ENCODE measurements around the gene GEN1. TPM values are rescaled to one million over a fixed set of nuclear protein-coding genes. Genes with fewer than 3 reads are reported as not detected.
A peak's percentile ranks its signal among the peaks of the same experiment; 100 is the strongest.

Gene GEN1
- total and polyA plus RNA-seq, 2 donors (not counting 1 experiment from before 2014, with no cell fraction given) = 16.7 to 105 TPM

DNA sequence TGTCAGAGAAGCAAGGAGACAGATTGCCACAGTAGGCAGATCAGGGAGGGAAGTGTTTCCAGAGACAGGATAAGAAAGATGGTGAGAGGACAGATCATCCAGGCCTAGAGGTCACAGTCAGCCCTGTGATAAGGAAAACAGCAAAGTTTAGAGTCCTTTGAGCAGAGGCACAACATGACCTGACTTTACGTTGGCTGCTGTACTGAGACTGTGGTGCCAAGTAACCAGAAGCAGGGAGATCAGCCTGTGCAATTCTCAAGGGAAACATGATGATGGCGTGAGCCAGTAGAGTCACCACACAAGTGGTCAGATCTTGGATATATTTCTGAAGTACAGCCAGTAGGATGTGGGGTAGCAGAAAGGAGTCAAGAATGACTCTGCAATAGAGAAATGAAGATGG is 44.0 kb upstream of the GEN1 start:
- peaks cover 27 to 86% of the 10 kb centered on the region in 2 experiments for H3K36me3 ChIP-seq (replicated peaks in 1 of 2; ENCODE audit: control extremely low read depth in 1 of 2, control insufficient read depth in 1 of 2, extremely low read depth in 1 of 2, insufficient read depth in 2 of 2, low read length in 1 of 2)
- intact Hi-C loops (cut with micrococcal nuclease) = no loop called here
- H3K4me1 Mint-ChIP-seq = no peaks in the 10 kb centered on the region
- DNase-seq (no peak), ATAC-seq (ENCODE audit: low read depth) (no peak)
- H3K9me3 Mint-ChIP-seq (ENCODE audit: insufficient read depth) = no peaks in the 10 kb centered on the region
- no peak overlapping the region for H3K27ac Mint-ChIP-seq
- TF ChIP-seq EZH2 (IDR thresholded peaks at IDR 0.05; ENCODE audit: borderline replicate concordance, insufficient read depth, low read depth, low read length, poor library complexity, severe bottlenecking) = no peak
- TF ChIP-seq, protein P1, sequence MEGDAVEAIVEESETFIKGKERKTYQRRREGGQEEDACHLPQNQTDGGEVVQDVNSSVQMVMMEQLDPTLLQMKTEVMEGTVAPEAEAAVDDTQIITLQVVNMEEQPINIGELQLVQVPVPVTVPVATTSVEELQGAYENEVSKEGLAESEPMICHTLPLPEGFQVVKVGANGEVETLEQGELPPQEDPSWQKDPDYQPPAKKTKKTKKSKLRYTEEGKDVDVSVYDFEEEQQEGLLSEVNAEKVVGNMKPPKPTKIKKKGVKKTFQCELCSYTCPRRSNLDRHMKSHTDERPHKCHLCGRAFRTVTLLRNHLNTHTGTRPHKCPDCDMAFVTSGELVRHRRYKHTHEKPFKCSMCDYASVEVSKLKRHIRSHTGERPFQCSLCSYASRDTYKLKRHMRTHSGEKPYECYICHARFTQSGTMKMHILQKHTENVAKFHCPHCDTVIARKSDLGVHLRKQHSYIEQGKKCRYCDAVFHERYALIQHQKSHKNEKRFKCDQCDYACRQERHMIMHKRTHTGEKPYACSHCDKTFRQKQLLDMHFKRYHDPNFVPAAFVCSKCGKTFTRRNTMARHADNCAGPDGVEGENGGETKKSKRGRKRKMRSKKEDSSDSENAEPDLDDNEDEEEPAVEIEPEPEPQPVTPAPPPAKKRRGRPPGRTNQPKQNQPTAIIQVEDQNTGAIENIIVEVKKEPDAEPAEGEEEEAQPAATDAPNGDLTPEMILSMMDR (IDR thresholded peaks at IDR 0.05) = no peak
- WGBS (ENCODE audit: insufficient coverage) = 100% methylated on average over 2 of the region's 2 CpGs
- no peak overlapping the region for H2AFZ ChIP-seq (ENCODE audit: insufficient read depth, low read depth, low read length, poor library complexity, severe bottlenecking)
- H3K9ac ChIP-seq (ENCODE audit: low read length) = no peak overlapping the region
- no peaks in the 10 kb centered on the region for H3K4me1 ChIP-seq (ENCODE audit: control insufficient read depth in 2 of 2, insufficient read depth in 2 of 2, low read length in 2 of 2)
- no peak overlapping the region for H3K4me3 Mint-ChIP-seq
- H3K27me3 ChIP-seq (replicated peaks in 1 of 4; ENCODE audit: control extremely low read depth in 1 of 4, control insufficient read depth in 3 of 4, insufficient read depth in 4 of 4, low read length in 3 of 4) = no peaks in the 10 kb centered on the region
- ChIA-PET POLR2A (no interaction called here), CTCF (interaction anchor here (1.1 to 2.6 kb wide), 3 partner anchors 10 to 64 kb away, joined by 4 to 11 read pairs (median 4); no protein-coding TSS in a partner anchor)
- H3K4me3 ChIP-seq (ENCODE audit: control extremely low read depth in 1 of 5, extremely low read depth in 1 of 5, insufficient read depth in 1 of 5, low read depth in 2 of 5, low read length in 4 of 5) = no peak overlapping the region
- peaks cover 12% of the 10 kb centered on the region for H4K20me1 ChIP-seq (ENCODE audit: control insufficient read depth, insufficient read depth, low read length, poor library complexity, severe bottlenecking)
- H3K27me3 Mint-ChIP-seq = no peaks in the 10 kb centered on the region
- peaks cover 4% of the 10 kb centered on the region for H3K79me2 ChIP-seq (ENCODE audit: control insufficient read depth, insufficient read depth, low read length)
- no peak overlapping the region for H3K4me2 ChIP-seq (replicated peaks; ENCODE audit: low read depth, low read length, poor library complexity, severe bottlenecking)
- H3K27ac ChIP-seq (ENCODE audit: low read length in 2 of 2) = peak overlapping the region in 1 of 2 donors; percentile 3
- no peaks in the 10 kb centered on the region for H3K9me3 ChIP-seq (ENCODE audit: control extremely low read depth in 1 of 3, control insufficient read depth in 2 of 3, insufficient read depth in 1 of 3, low read length in 2 of 3)

DNA sequence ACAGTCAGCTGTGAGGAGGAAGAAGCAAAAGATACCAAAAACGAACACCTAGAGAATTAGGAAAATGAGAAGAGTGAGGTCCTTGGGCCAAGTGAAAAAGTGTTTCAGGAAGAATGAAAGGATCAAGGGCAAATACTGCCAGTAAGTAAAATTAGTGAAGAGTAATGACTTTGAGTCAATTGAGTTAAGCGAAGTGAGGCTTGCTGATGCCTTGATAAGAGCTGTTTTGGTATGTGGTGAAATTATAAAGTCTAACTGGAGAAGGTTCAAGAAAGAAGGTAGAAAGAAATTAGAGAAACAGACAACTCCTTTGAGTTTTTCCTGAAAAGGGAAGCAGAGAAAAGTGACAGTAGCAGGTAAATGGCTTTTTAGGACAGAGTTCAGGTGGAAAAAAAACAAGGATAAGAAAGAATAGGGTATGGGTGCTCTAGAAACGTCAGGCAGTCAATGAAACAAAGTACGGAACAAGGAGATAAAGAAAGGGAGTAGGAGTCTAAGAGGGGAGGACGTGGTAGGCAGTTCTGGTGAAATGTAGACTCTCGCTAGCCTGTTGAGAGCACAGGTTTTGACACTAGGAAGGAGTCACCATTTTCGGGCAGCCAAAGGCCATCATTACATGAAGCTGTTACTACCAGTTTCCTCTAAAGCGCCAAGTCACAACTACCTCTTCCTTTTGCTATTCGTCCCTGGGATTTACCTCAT is 43.2 kb upstream of the GEN1 start:
- Mint-ChIP-seq H3K9me3 (ENCODE audit: insufficient read depth) (no peaks in the 10 kb centered on the region), H3K27ac (no peak overlapping the region), H3K4me1 (no peaks in the 10 kb centered on the region), H3K27me3 (no peaks in the 10 kb centered on the region), H3K4me3 (no peak overlapping the region)
- Histone ChIP-seq H3K27ac (ENCODE audit: low read length in 2 of 2) (no peak overlapping the region), H3K36me3 (replicated peaks in 1 of 2; ENCODE audit: control extremely low read depth in 1 of 2, control insufficient read depth in 1 of 2, extremely low read depth in 1 of 2, insufficient read depth in 2 of 2, low read length in 1 of 2) (peaks cover 29 to 87% of the 10 kb centered on the region in 2 experiments), H3K4me2 (replicated peaks; ENCODE audit: low read depth, low read length, poor library complexity, severe bottlenecking) (no peak overlapping the region), H3K9me3 (ENCODE audit: control extremely low read depth in 1 of 3, control insufficient read depth in 2 of 3, insufficient read depth in 1 of 3, low read length in 2 of 3) (no peaks in the 10 kb centered on the region), H3K79me2 (ENCODE audit: control insufficient read depth, insufficient read depth, low read length) (peaks cover 4% of the 10 kb centered on the region), H2AFZ (ENCODE audit: insufficient read depth, low read depth, low read length, poor library complexity, severe bottlenecking) (no peak overlapping the region), H3K4me1 (ENCODE audit: control insufficient read depth in 2 of 2, insufficient read depth in 2 of 2, low read length in 2 of 2) (no peaks in the 10 kb centered on the region), H3K9ac (ENCODE audit: low read length) (no peak overlapping the region), H3K27me3 (replicated peaks in 1 of 4; ENCODE audit: control extremely low read depth in 1 of 4, control insufficient read depth in 3 of 4, insufficient read depth in 4 of 4, low read length in 3 of 4) (no peaks in the 10 kb centered on the region), H4K20me1 (ENCODE audit: control insufficient read depth, insufficient read depth, low read length, poor library complexity, severe bottlenecking) (peaks cover 12% of the 10 kb centered on the region), H3K4me3 (ENCODE audit: control extremely low read depth in 1 of 5, extremely low read depth in 1 of 5, insufficient read depth in 1 of 5, low read depth in 2 of 5, low read length in 4 of 5) (no peak overlapping the region)
- 98% methylated on average over 4 of the region's 9 CpGs for WGBS (ENCODE audit: insufficient coverage)
- ChIA-PET CTCF (interaction anchor here (2.6 kb wide), 1 partner anchor 9 kb away, joined by 11 read pairs; no protein-coding TSS in a partner anchor), POLR2A (no interaction called here)
- TF ChIP-seq, protein P1 (IDR thresholded peaks at IDR 0.05) = no peak
- TF ChIP-seq EZH2 (IDR thresholded peaks at IDR 0.05; ENCODE audit: borderline replicate concordance, insufficient read depth, low read depth, low read length, poor library complexity, severe bottlenecking) = no peak
- intact Hi-C loops (cut with micrococcal nuclease) = no loop called here
- ATAC-seq (ENCODE audit: low read depth) (no peak), DNase-seq (no peak)

Data from B cell (primary cell).